HL-60 (cell line): ENCODE measurements around the gene GGTLC2.
"Not testable (repeated sequence)": the region's sequence is repeated elsewhere in the genome, so short reads cannot be mapped to it uniquely, and the experiment has no call there.

Source experiments
- CTCF ChIP-seq: IDR thresholded peaks from one replicate; pipeline ENCODE4 v1.5.1; 2011; ENCODE audit warnings: low read length, control low read depth, inconsistent platforms; ENCODE audit not compliant: insufficient read depth
- POLR2AphosphoS5 ChIP-seq: IDR thresholded peaks from 2 replicates; pipeline ENCODE4 v1.6.1; 2012; ENCODE audit warnings: low read depth
- REST ChIP-seq: IDR thresholded peaks from 2 replicates; pipeline ENCODE4 v1.6.1; 2012; ENCODE audit warnings: low read depth; ENCODE audit not compliant: insufficient replicate concordance
- SPI1 ChIP-seq: IDR thresholded peaks from 2 replicates; pipeline ENCODE4 v1.6.1; 2012; ENCODE audit warnings: low read depth, mild to moderate bottlenecking, borderline replicate concordance

- not testable (repeated sequence) for TF ChIP-seq CTCF, POLR2AphosphoS5, REST, SPI1
These were observed 4.6 kb downstream of the GGTLC2 start for GRCh38 chr22:22648863-22649536.
